Adrenal gland (tissue), 5 donors: Measurements from ENCODE around the gene MYH1.

Source experiments
- CTCF ChIP-seq, 6 experiments: fragments of 450-650 bp in 4 of 6; fragments of 200-600 bp in 2 of 6; sonication (generic) in 1 of 6; IDR thresholded peaks; 1 replicate in 5 of 6; 2 replicates in 1 of 6; pipeline versions ENCODE4 v1.5.1 to v1.8.0; 2016 to 2021; ENCODE audit warnings: antibody characterized with exemption in 6 of 6, mild to moderate bottlenecking in 2 of 6, moderate library complexity in 1 of 6
- POLR2A ChIP-seq, 2 donors: fragments of 450-650 bp; IDR thresholded peaks; one replicate each; pipeline ENCODE4 v1.6.1; 2017; ENCODE audit warnings: antibody characterized with exemption in 2 of 2, mild to moderate bottlenecking in 2 of 2, moderate library complexity in 1 of 2
- donor health status: DM: no; HTN: no; CAD: no.

GRCh38 chr17:10563991-10564660, 45.8 kb upstream of the MYH1 start:
- TF ChIP-seq CTCF (IDR thresholded peaks at IDR 0.05) (no peak), POLR2A (IDR thresholded peaks at IDR 0.05) (no peak)
